ENCODE results near the gene TSPAN14. TPM values are rescaled to one million over a fixed set of nuclear protein-coding genes. Genes with fewer than 3 reads are reported as not detected.

Gene TSPAN14
- total and polyA plus RNA-seq, 2 of the 13 experiments (the other 11 are each of a cell fraction or from before 2014, with no cell fraction given) = 24.1 to 80.6 TPM

- intact Hi-C loops (cut with micrococcal nuclease; ENCODE audit: unreplicated experiment) (no loop called here), in situ Hi-C loops (cut with HindIII; ENCODE audit: extremely low pct_ligation_motif_present, low pct_unique_long_range_greater_than_20kb) (no loop called here)
- DNase-seq (ENCODE audit: low spot score) (no peak), FAIRE-seq (no peak), ATAC-seq (no peak)
- H3K4me1 ChIP-seq (ENCODE audit: insufficient read depth, low read length) = no peaks in the 10 kb centered on the region
- H3K27me3 ChIP-seq (ENCODE audit: control insufficient read depth in 1 of 2, insufficient read depth in 2 of 2, low read length in 2 of 2) = peaks cover 5 to 22% of the 10 kb centered on the region in 2 experiments; a peak in 3 of 5 replicates
- ChIA-PET POLR2A (no interaction called here), CTCF (ENCODE audit: low intra/inter-chr PET ratio, low total read pairs) (no interaction called here)
- no TSS peak for BruUV-seq (replicated peaks)
- H4K20me1 ChIP-seq (ENCODE audit: insufficient read depth, low read length) = no peaks in the 10 kb centered on the region
- H3K36me3 ChIP-seq (replicated peaks in 1 of 2; ENCODE audit: control insufficient read depth in 1 of 2, insufficient read depth in 2 of 2, low read length in 2 of 2) = no peaks in the 10 kb centered on the region
- H3K4me3 ChIP-seq (replicated peaks in 1 of 3; ENCODE audit: insufficient read depth in 1 of 3, low read depth in 2 of 3, low read length in 3 of 3) = no peak overlapping the region
- H3K9me3 ChIP-seq (ENCODE audit: low read length) = no peaks in the 10 kb centered on the region
- H3K4me2 ChIP-seq (ENCODE audit: low read depth, low read length) = no peak overlapping the region
- H3K9ac ChIP-seq (ENCODE audit: insufficient read depth, low read depth, low read length) = no peak overlapping the region
- TF ChIP-seq CREB1 (IDR thresholded peaks at IDR 0.05) (no peak), CREB1 (CRISPR knock-in tag; IDR thresholded peaks at IDR 0.05) (no peak), RFXANK (CRISPR knock-in tag; IDR thresholded peaks at IDR 0.05) (no peak), ZMYM3 (CRISPR knock-in tag; IDR thresholded peaks at IDR 0.05) (no peak), ZNF224 (CRISPR knock-in tag; IDR thresholded peaks at IDR 0.05) (no peak), ZNF605 (CRISPR knock-in tag; IDR thresholded peaks at IDR 0.05) (no peak), KMT2B (CRISPR knock-in tag; IDR thresholded peaks at IDR 0.05) (no peak), RFX1 (IDR thresholded peaks at IDR 0.05) (no peak), ZFP62 (CRISPR knock-in tag; IDR thresholded peaks at IDR 0.05) (no peak), HOXA9 (CRISPR knock-in tag; IDR thresholded peaks at IDR 0.05; ENCODE audit: borderline replicate concordance) (no peak), NFAT5 (CRISPR knock-in tag; IDR thresholded peaks at IDR 0.05) (no peak), ZNF264 (CRISPR knock-in tag; IDR thresholded peaks at IDR 0.05) (no peak), ZNF510 (CRISPR knock-in tag; IDR thresholded peaks at IDR 0.05; ENCODE audit: low read depth) (no peak), ZC3H13 (CRISPR knock-in tag; IDR thresholded peaks at IDR 0.05) (no peak), PHF21A (CRISPR knock-in tag; IDR thresholded peaks at IDR 0.05) (no peak), KLF6 (CRISPR knock-in tag; IDR thresholded peaks at IDR 0.05) (no peak), ZNF496 (CRISPR knock-in tag; IDR thresholded peaks at IDR 0.05; ENCODE audit: insufficient replicate concordance) (no peak), ZNF432 (CRISPR knock-in tag; IDR thresholded peaks at IDR 0.05; ENCODE audit: borderline replicate concordance) (no peak), AKAP8 (CRISPR knock-in tag; IDR thresholded peaks at IDR 0.05) (no peak), RBM39 (IDR thresholded peaks at IDR 0.05; ENCODE audit: low read depth, low read length, poor library complexity, severe bottlenecking) (no peak)
- 54% methylated on average over 11 of the region's 11 CpGs for WGBS (ENCODE audit: low lambda C conversion rate)
- H3K27ac ChIP-seq (ENCODE audit: extremely low read length, insufficient read depth, low read length) = no peak overlapping the region
- H2AFZ ChIP-seq (ENCODE audit: low read length) = no peak overlapping the region
- no peaks in the 10 kb centered on the region for H3K79me2 ChIP-seq (ENCODE audit: insufficient read depth, low read length)
Measured at GRCh38 chr10:80540981-80541750, 87.1 kb downstream of the TSPAN14 start.
